GM18861 (cell line): ENCODE data around the gene IER3.
"Not testable (repeated sequence)": the region's sequence is repeated elsewhere in the genome, so short reads cannot be mapped to it uniquely, and the experiment has no call there.

Source experiments
- ATAC-seq: cut with Tn5 transposase; IDR thresholded peaks from one replicate; pipeline ENCODE4 v1.9.1; 2021; ENCODE audit not compliant: unreplicated experiment

The IER3 gene

DNA sequence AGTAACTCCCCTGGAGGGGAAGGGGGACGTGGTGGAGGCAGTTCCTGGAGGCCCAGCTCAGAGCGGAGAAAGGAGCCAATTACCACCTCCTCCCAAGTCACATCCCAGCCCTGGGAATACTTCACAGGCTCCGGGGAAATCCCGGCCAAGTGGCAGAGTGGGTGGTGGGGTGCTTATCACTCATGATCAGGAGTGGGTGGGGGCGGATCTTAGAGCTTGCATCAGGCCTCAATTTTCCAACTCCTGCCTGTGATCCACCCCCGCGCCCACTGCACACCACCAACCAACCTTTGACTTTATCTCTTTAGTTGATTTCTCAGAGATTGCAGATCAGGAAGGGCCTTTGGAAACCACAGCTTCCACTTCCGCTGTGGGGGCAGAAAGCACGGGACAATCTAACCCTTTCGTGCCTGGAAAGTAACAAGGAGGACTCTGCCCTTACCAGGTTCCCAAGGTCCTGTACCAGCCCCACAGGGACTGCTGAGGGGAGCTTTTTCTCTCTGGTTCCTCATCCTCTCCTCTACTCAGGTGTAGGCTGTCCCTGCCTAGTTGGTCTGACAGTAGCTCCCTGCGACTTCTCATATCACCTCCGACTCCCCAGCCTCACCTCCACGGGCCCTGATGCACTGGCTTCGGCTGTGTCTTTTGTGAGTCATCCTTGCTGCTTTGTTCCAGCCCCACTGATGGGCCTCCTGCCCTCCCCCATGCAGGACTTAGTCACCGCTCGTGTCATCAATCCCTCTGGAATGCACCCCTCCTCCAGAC lies 24.9 kb upstream of the IER3 start:
- ATAC-seq = no peak

DNA sequence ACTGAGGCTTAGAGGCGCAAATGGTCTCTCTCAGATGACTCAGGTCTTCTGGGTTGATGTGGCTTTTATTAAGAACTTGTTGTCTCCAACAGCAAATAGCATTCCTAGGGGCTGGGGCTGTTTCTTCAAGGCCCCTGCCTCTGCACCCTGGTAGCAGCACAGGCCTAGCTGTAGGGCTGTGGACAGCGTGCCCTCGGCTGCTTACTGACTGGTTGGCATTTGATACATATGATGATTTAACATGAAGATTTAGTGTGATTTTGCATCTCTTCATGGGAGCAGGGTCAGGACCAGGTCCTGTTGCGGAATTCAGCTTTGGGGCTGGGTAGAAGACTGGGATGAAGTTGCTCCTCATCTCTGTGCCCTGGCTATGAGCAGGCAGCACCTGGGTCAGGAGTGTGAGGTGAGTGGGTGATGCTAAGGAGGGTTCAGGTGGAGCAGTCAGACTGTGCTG lies 24.3 kb upstream of the IER3 start:
- no peak for ATAC-seq

- no peak for ATAC-seq
Observed at GRCh38 chr6:30767944-30768301, 23.6 kb upstream of the IER3 start.

DNA sequence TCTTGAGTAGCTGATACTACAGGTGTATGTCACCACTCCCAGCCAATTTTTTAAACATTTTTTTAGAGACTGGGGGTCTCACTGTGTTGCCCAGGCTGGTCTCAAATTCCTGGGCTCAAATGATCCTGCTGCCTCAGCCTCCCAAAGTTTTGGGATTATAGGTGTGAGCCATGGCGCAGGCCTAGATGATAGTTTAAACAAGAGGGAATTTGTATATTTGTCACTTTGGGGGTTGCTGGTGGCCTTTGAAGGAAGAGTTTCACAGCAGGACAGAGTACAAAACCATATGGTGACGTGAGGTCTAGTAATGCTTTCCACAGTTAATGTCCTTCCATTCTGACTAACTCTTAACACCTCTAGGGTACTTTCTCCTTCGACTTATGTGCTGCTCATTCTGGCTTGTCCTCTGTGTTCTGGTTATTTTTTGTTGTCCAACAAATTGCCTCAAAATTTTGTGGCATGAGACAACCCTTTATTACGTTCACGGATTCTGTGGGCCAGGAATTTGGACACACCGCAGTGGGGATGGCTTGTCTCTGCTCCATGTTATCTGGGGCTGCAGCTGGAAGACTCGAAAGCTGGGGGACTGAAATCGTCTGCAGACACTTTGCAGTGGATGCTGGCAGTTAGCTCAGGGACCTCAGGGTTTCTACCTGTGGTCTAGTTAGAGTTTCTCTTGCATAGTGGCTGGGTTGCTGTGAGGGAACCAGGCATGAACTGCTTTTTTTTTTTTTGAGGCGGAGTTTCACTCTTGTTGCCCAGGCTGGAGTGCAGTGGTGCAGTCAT lies 23.0 kb upstream of the IER3 start:
- no peak for ATAC-seq

GRCh38 chr6:30766461-30767157 lies 22.3 kb upstream of the IER3 start:
- ATAC-seq = no peak

DNA sequence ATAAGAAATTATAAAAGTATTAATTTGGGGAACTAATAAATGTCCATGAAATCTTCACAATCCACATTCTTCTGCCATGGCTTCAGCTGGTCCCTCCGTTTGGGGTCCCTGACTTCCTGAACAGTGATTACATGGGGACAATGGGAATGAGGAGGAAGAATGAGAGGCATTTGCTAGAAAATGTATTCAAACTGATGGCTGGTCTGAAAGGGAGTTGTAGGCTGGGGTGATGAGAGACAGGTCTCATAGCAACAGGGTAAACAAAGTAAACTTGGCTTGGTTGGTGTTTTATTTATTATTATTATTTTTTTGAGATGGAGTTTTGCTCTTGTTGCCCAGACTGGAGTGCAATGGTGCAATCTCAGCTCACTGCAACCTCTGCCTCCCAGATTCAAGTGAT lies 21.1 kb upstream of the IER3 start:
- not testable (repeated sequence) for ATAC-seq

GRCh38 chr6:30764490-30765043 lies 20.2 kb upstream of the IER3 start:
- not testable (repeated sequence) for ATAC-seq

DNA sequence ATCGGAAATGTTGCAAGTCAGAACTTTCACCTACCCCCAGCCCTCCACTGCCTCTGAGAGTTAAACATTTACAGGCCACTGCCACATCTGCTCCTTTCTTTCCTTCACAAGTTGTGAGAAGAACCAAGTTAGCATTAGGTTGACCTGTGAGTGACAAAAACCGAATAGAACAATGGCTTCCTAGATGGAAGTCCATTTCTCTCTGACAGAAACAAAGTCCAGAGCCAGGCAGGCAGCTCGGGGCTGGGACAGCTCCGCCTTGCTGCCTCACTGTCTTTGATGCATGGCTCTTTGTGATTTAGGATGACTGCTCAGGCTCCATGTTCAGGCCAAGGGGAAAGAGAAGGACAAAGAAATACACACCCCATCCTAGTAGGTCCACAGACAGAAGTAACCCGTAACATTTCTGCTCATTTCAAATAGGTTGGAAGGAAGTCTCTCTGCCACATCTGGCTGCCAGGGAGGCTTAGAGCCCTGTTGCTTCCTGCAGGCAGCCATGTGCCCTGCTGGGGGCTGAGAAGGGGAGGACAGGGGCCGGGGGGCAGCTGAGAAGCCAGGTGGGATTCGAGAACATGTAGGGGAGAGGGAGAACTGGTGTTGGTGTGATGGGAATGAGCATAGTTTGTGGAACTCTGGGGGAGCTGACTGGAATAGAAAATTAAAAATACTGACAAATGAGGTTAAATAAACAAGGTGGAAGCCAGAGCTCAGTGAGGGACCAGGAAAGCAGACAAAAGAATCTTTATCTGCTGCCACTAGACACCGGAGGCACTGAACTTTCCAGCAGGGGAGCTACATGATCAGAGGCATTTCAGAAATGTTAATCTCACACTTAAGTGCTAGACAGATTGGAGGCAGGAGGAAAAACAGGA lies 19.5 kb upstream of the IER3 start:
- no peak for ATAC-seq

DNA sequence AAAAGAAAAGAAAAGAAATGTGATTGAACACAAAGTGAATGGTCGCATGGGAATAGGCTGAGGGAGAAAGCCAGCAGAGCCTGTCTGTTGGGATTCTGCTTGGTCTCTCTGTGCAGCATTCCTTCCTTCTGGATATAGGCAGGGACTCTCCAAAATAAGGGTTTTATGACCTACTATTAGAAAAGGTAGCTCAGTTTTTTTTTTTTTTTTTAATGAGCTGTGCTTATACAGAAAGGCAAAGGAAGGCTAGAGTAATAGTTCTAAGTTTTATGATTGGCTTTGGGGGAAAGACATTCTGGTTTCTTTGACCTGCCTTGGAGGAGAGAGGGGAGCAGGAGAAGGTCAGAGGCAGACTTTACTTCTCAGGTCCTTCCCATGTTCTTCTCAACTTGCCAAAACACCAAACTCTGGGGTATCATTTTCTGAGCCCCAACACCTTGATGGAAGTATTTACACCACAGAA lies 18.8 kb upstream of the IER3 start:
- ATAC-seq = no peak

DNA sequence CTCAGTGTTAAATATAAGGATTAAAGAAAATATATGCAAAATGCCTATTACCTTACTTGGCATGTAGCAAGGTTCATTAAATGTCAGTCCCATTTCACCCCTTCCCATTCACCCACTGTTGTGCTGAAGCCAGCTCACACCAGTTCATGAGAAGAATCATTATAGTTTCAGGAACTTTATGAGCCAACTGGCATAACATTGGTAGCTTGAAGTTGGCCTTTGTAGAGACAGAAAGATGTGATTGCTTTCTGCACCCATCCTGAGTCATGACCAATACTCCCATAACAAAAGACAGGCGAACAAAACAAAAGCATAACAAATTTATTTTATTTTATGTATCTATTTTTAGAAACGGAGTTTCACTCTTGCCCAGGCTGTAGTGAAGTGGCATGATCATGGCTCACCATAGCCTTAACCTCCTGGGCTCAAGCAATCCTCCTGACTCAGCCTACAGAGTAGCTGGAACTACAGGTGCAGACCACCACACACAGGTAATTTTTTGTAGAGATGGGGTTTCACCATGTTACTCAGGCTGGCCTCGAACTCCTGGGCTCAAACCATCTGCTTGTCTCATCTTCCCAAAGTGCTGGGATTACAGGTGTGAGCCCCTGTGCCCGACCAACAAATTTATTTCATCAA lies 17.6 kb upstream of the IER3 start:
- ATAC-seq = no peak

GRCh38 chr6:30760549-30760948 lies 16.2 kb upstream of the IER3 start:
- no peak for ATAC-seq

DNA sequence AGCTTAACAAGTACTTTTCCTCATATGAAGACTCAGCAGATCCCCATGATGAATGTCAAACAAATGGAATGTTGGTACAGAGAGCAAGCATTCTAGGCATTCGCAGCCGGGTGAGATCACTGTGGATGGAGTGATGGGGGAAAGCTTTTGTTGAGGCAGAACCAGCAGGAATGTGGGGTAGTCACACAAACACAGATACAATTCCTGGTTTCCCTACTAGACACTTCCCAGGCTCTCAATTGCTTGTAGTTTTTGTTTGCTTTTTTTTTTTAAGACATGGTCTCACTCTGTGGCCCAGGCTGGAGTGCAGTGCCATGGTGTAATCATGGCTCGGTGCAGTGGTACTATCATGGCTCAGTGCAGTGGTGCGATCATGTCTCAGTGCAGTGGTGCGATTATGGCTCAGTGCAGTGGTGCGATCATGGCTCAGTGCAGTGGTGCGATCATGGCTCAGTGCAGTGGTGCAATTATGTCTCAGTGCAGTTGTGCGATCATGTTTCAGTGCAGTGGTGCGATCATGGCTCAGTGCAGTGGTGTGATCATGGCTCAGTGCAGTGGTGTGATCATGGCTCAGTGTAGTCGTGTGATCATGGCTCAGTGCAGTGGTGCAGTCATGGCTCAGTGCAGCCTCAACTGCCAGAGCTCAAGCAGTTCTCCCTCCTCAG lies 15.4 kb upstream of the IER3 start:
- ATAC-seq = no peak

- ATAC-seq = no peak
Observed at GRCh38 chr6:30757261-30757904, 13.0 kb upstream of the IER3 start.

- ATAC-seq = not testable (repeated sequence)
Observed at GRCh38 chr6:30756405-30757003, 12.2 kb upstream of the IER3 start.

GRCh38 chr6:30754631-30755030 lies 10.3 kb upstream of the IER3 start:
- no peak for ATAC-seq

DNA sequence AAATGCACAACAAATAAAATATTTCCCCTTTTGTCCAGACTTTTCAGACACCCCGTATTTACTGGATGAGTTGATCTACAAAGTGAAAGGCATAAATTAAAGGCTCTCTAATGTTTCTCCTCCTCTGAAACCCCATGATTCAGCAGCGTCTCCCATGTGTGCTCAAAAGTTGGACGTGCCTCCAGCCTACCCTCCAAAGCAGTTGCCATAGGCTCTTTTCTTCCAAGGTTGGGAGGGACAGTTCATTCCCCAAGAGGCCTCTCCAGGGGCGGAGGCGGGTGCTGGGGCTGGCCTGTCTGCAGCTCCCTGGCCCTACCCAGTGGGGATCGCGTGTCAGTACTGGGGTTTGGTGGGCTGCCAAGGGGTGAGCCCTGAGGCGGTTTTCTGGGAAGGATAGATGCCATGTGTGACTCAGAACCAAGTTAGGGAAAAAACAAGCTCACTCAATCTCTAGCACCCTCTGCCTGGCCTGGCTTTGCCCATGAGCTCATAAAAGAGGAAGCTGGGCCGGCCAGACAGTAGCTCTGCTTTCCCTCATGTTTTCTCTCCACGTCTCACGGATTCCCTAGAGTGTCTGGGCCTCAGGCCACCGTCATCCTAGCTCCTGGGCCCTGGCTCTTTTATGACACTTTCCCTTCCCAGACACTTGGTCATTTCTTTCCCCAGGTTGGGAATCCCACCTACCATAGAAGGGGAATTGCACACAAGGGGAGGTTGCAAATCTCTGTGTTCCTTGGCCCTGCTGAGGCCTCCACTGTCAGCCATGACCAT lies 8.0 kb upstream of the IER3 start:
- ATAC-seq = no peak

- no peak for ATAC-seq
Observed at GRCh38 chr6:30750379-30750668, 6.0 kb upstream of the IER3 start.
